ENCODE measurements around the gene TUBD1. TPM values are rescaled to one million over a fixed set of nuclear protein-coding genes. Genes with fewer than 3 reads are reported as not detected.

TUBD1 gene
- total and polyA plus RNA-seq, 2 of the 13 experiments (the other 11 are each of a cell fraction or from before 2014, with no cell fraction given), result 18.2 to 25.9 TPM

DNA sequence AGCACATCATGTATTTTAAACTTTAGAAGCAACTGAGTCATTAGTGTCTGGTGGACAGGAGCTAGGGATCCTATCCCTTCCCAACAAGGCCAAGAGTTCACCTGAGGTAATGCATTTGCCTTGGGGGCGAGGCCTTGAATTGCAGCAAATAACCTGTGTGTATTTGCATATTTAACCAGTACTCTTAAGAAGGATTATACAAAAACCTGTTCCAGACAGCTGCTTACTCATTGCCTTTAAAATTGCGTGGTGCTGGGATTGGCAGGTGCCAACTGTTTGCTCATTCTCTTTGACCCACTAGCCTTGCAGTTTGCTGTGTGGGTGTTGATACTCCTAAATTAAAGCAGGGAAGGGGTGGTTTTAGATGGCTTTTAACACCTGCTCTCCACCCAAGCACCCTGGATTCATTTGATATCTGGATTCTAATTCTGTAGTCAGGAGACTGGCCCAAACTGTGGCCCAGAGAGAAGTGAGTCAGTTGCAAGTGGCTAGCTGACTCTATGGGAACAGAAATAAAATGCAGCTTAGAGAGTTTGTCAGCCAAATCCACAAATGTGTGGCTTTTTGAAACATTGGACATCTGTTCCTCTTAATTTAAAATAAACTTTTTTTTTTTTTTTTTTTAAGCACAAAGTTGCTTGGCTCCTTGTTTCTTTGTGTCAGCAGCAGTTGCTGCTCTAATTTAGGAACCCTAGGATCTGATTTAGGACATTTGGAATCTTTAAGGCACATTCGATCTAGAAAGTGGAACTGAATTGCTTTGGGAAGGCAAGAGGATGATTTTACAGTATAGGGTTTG is 46.9 kb downstream of the TUBD1 start (continued):
- TF ChIP-seq, protein P1, sequence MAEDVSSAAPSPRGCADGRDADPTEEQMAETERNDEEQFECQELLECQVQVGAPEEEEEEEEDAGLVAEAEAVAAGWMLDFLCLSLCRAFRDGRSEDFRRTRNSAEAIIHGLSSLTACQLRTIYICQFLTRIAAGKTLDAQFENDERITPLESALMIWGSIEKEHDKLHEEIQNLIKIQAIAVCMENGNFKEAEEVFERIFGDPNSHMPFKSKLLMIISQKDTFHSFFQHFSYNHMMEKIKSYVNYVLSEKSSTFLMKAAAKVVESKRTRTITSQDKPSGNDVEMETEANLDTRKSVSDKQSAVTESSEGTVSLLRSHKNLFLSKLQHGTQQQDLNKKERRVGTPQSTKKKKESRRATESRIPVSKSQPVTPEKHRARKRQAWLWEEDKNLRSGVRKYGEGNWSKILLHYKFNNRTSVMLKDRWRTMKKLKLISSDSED (CRISPR knock-in tag; IDR thresholded peaks at IDR 0.05), result no peak
- TF ChIP-seq, protein P2, sequence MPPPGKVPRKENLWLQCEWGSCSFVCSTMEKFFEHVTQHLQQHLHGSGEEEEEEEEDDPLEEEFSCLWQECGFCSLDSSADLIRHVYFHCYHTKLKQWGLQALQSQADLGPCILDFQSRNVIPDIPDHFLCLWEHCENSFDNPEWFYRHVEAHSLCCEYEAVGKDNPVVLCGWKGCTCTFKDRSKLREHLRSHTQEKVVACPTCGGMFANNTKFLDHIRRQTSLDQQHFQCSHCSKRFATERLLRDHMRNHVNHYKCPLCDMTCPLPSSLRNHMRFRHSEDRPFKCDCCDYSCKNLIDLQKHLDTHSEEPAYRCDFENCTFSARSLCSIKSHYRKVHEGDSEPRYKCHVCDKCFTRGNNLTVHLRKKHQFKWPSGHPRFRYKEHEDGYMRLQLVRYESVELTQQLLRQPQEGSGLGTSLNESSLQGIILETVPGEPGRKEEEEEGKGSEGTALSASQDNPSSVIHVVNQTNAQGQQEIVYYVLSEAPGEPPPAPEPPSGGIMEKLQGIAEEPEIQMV (CRISPR knock-in tag; IDR thresholded peaks at IDR 0.05; ENCODE audit: low read depth), result no peak
- TF ChIP-seq, protein P3, sequence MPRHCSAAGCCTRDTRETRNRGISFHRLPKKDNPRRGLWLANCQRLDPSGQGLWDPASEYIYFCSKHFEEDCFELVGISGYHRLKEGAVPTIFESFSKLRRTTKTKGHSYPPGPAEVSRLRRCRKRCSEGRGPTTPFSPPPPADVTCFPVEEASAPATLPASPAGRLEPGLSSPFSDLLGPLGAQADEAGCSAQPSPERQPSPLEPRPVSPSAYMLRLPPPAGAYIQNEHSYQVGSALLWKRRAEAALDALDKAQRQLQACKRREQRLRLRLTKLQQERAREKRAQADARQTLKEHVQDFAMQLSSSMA (CRISPR knock-in tag; IDR thresholded peaks at IDR 0.05), result no peak
- TF ChIP-seq NCOR1 (IDR thresholded peaks at IDR 0.05; ENCODE audit: borderline replicate concordance, low read length) (peak; percentile 56; the same call in 1 of the 2 replicates), PCBP2 (optimal IDR thresholded peaks at IDR 0.05; ENCODE audit: low read depth, low read length, poor library complexity, severe bottlenecking) (no peak), ZNF704 (CRISPR knock-in tag; IDR thresholded peaks at IDR 0.05; ENCODE audit: borderline replicate concordance) (no peak), ZNF17 (CRISPR knock-in tag; IDR thresholded peaks at IDR 0.05) (no peak), ZNF746 (CRISPR knock-in tag; IDR thresholded peaks at IDR 0.05) (no peak), ZNF563 (CRISPR knock-in tag; IDR thresholded peaks at IDR 0.05) (no peak), KLF11 (CRISPR knock-in tag; IDR thresholded peaks at IDR 0.05) (no peak), MIER3 (CRISPR knock-in tag; IDR thresholded peaks at IDR 0.05; ENCODE audit: borderline replicate concordance) (peak; percentile 85; the same call in 1 of the 2 replicates)
- TF ChIP-seq, protein P4, sequence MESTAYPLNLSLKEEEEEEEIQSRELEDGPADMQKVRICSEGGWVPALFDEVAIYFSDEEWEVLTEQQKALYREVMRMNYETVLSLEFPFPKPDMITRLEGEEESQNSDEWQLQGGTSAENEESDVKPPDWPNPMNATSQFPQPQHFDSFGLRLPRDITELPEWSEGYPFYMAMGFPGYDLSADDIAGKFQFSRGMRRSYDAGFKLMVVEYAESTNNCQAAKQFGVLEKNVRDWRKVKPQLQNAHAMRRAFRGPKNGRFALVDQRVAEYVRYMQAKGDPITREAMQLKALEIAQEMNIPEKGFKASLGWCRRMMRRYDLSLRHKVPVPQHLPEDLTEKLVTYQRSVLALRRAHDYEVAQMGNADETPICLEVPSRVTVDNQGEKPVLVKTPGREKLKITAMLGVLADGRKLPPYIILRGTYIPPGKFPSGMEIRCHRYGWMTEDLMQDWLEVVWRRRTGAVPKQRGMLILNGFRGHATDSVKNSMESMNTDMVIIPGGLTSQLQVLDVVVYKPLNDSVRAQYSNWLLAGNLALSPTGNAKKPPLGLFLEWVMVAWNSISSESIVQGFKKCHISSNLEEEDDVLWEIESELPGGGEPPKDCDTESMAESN (CRISPR knock-in tag; conservative IDR thresholded peaks at IDR 0.05), result no peak
